ENCODE data around the gene SERPINI1. TPM values are rescaled to one million over a fixed set of nuclear protein-coding genes. Genes with fewer than 3 reads are reported as not detected.

The SERPINI1 gene
- polyA plus RNA-seq, 6 donors from 2014 or later = 35.3 to 61.8 (median 47.0) TPM

GRCh38 chr3:167867981-167868380 is 132.5 kb downstream of the SERPINI1 start:
- Mint-ChIP-seq H3K4me3 (no peak overlapping the region), H3K27me3 (no peaks in the 10 kb centered on the region), H3K4me1 (peaks cover 8 to 21% (median 18%) of the 10 kb centered on the region in 3 donors), H3K9me3 (no peaks in the 10 kb centered on the region), H3K36me3 (no peaks in the 10 kb centered on the region), H3K27ac (peak overlapping the region in 1 of 6 donors; percentile 23)
- DNase-seq (no peak), ATAC-seq (ENCODE audit: low read depth in 2 of 2) (no peak)

GRCh38 chr3:167870181-167870580 is 134.7 kb downstream of the SERPINI1 start:
- ATAC-seq (ENCODE audit: low read depth in 2 of 2) = no peak
- no peak overlapping the region for H3K27ac Mint-ChIP-seq

DNA sequence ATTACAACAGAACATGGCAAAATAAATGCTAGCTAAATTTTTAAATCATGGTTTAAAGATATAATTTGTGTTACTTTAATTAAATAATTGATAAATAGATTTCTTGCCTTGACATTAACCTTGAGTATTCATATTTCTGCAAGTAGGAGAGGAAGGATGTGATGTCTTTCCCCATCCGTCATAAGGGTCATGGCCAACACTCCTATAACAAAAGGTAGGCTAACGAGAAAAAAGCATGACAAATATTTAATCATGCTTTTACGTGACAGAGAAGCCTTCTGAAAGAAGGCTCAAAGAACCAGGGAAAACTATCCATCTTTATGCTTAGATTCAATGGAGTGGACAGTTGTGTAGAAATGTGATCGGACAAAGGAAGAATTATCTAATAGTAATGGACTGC is 135.2 kb downstream of the SERPINI1 start:
- H3K27ac Mint-ChIP-seq = no peak overlapping the region
- H3K9me3 Mint-ChIP-seq = no peaks in the 10 kb centered on the region
- H3K27me3 Mint-ChIP-seq = no peaks in the 10 kb centered on the region

More at GRCh38 chr3:167870181-167870580, 134.7 kb downstream of the SERPINI1 start:
- H3K4me1 Mint-ChIP-seq = peaks cover 0 to 6% (median 4%) of the 10 kb centered on the region in 3 donors
- no peaks in the 10 kb centered on the region for H3K9me3 Mint-ChIP-seq
- no peaks in the 10 kb centered on the region for H3K36me3 Mint-ChIP-seq
- no peak for DNase-seq
- no peak overlapping the region for H3K4me3 Mint-ChIP-seq
- H3K27me3 Mint-ChIP-seq = no peaks in the 10 kb centered on the region

GRCh38 chr3:167872032-167872431 is 136.5 kb downstream of the SERPINI1 start:
- H3K36me3 Mint-ChIP-seq = no peaks in the 10 kb centered on the region
- H3K9me3 Mint-ChIP-seq = no peaks in the 10 kb centered on the region
- no peak for ATAC-seq (ENCODE audit: low read depth in 2 of 2)
- no peak for DNase-seq
- peaks cover 0 to 6% (median 4%) of the 10 kb centered on the region in 3 donors for H3K4me1 Mint-ChIP-seq
- H3K27me3 Mint-ChIP-seq = no peaks in the 10 kb centered on the region
- no peak overlapping the region for H3K4me3 Mint-ChIP-seq
- peak overlapping the region in 1 of 6 donors; percentile 42 for H3K27ac Mint-ChIP-seq

More for the DNA sequence above, 135.2 kb downstream of the SERPINI1 start:
- H3K4me3 Mint-ChIP-seq = no peak overlapping the region
- H3K36me3 Mint-ChIP-seq = no peaks in the 10 kb centered on the region
- no peak for DNase-seq
- ATAC-seq (ENCODE audit: low read depth in 2 of 2) = no peak
- H3K4me1 Mint-ChIP-seq = peaks cover 0 to 6% (median 4%) of the 10 kb centered on the region in 3 donors

DNA sequence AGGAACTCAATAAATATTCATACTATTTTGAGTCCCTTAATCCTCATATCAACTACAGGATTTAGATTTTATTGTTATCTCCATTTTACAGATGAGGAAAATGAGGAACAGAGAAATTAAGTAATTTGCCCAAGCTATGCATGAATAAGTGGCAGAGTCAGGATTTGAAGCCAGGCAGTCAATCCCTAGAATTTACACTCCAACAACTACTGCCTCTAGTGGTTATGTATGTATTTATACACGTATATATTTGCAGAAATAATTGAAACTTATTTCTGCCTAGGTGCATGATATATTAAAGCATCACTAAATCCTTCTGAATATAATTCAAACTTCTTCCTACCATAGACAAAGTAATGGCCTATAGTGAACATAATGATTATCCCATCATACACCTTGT is 137.4 kb downstream of the SERPINI1 start:
- DNase-seq (no peak), ATAC-seq (ENCODE audit: low read depth in 2 of 2) (no peak)
- Mint-ChIP-seq H3K4me1 (peaks cover 0 to 6% (median 4%) of the 10 kb centered on the region in 3 donors), H3K9me3 (no peaks in the 10 kb centered on the region), H3K27me3 (no peaks in the 10 kb centered on the region), H3K4me3 (no peak overlapping the region), H3K27ac (peak overlapping the region in 1 of 6 donors; percentile 37), H3K36me3 (no peaks in the 10 kb centered on the region)

GRCh38 chr3:167874671-167875372 is 139.3 kb downstream of the SERPINI1 start:
- H3K4me1 Mint-ChIP-seq = peaks cover 0 to 6% (median 4%) of the 10 kb centered on the region in 3 donors
- H3K27me3 Mint-ChIP-seq = no peaks in the 10 kb centered on the region
- H3K36me3 Mint-ChIP-seq = no peaks in the 10 kb centered on the region
- no peak for DNase-seq
- no peak for ATAC-seq (ENCODE audit: low read depth in 2 of 2)
- H3K9me3 Mint-ChIP-seq = no peaks in the 10 kb centered on the region
- H3K4me3 Mint-ChIP-seq = no peak overlapping the region
- H3K27ac Mint-ChIP-seq = peak overlapping the region in 1 of 6 donors; percentile 73

Other genes starting within 250 kb of the SERPINI1 start
- 1 to 10 TPM in 1 of 6 donors, under 1 TPM in 3, not detected in 2; 0.17 to 1.1 (median 0.43) TPM for gene WDR49, start 81.8 kb upstream of the SERPINI1 start, polyA plus RNA-seq (ENCODE audit: low read depth in 6 of 6)
- 100 to 1,000 TPM in 5 of 6 donors, 10 to 100 TPM in 1; 85.6 to 156 (median 114) TPM for gene PDCD10, start 829 bp upstream of the SERPINI1 start, polyA plus RNA-seq (ENCODE audit: low read depth in 6 of 6)